ENCODE measurements around the gene CST9L.

- TF ChIP-seq, protein P1, sequence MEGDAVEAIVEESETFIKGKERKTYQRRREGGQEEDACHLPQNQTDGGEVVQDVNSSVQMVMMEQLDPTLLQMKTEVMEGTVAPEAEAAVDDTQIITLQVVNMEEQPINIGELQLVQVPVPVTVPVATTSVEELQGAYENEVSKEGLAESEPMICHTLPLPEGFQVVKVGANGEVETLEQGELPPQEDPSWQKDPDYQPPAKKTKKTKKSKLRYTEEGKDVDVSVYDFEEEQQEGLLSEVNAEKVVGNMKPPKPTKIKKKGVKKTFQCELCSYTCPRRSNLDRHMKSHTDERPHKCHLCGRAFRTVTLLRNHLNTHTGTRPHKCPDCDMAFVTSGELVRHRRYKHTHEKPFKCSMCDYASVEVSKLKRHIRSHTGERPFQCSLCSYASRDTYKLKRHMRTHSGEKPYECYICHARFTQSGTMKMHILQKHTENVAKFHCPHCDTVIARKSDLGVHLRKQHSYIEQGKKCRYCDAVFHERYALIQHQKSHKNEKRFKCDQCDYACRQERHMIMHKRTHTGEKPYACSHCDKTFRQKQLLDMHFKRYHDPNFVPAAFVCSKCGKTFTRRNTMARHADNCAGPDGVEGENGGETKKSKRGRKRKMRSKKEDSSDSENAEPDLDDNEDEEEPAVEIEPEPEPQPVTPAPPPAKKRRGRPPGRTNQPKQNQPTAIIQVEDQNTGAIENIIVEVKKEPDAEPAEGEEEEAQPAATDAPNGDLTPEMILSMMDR (IDR thresholded peaks at IDR 0.05; ENCODE audit: poor library complexity): no peak
- no peak for TF ChIP-seq EZH2phosphoT487 (IDR thresholded peaks at IDR 0.05; ENCODE audit: low read depth, severe bottlenecking, unreplicated experiment)
These were observed 27.7 kb downstream of the CST9L start for GRCh38 chr20:23540624-23541023.

All from hepatocyte (in vitro differentiated cells).